Naive B cell (primary cell): ENCODE data around the gene CNTRL. TPM values are rescaled to one million over a fixed set of nuclear protein-coding genes. Genes with fewer than 3 reads are reported as not detected.
"Not testable (repeated sequence)": the region's sequence is repeated elsewhere in the genome, so short reads cannot be mapped to it uniquely, and the experiment has no call there.

ENCODE experiments used
- ATAC-seq, 2 donors: fragments of 150-1000 bp; cut with Tn5 transposase; 2 replicates each; pipeline ENCODE4 v1.10.0; 2021; ENCODE audit warnings: low read depth in 2 of 2, mild to moderate bottlenecking in 2 of 2, moderate library complexity in 2 of 2
- DNase-seq: peaks from one replicate; pipeline ENCODE4 v3.0.0; 2022
- H3K27ac Mint-ChIP-seq, 6 donors: one replicate each; pipeline ENCODE4 v1.8.0; 2020 to 2022; ENCODE audit warnings: mild to moderate bottlenecking in 6 of 6, mixed read lengths in 6 of 6, moderate library complexity in 5 of 6, inconsistent platforms in 2 of 6
- H3K27me3 Mint-ChIP-seq, 3 donors: one replicate each; pipeline ENCODE4 v1.8.0; 2021 to 2022; ENCODE audit warnings: mixed read lengths in 3 of 3, mild to moderate bottlenecking in 1 of 3
- H3K36me3 Mint-ChIP-seq, 2 donors: one replicate each; pipeline ENCODE4 v1.8.0; 2020 to 2022; ENCODE audit warnings: mixed read lengths in 2 of 2, inconsistent platforms in 1 of 2, mild to moderate bottlenecking in 1 of 2
- H3K4me1 Mint-ChIP-seq, 3 donors: one replicate each; pipeline ENCODE4 v1.8.0; 2020 to 2022; ENCODE audit warnings: mixed read lengths in 3 of 3, inconsistent platforms in 1 of 3, mild to moderate bottlenecking in 1 of 3, moderate library complexity in 1 of 3
- H3K4me3 Mint-ChIP-seq, 8 donors: one replicate each; pipeline ENCODE4 v1.8.0; 2020 to 2022; ENCODE audit warnings: mild to moderate bottlenecking in 8 of 8, mixed read lengths in 8 of 8, moderate library complexity in 8 of 8, inconsistent platforms in 2 of 8
- H3K9me3 Mint-ChIP-seq, 7 donors: one replicate each; pipeline ENCODE4 v1.8.0; 2020 to 2022; ENCODE audit warnings: mixed read lengths in 7 of 7, mild to moderate bottlenecking in 5 of 7, inconsistent platforms in 2 of 7, moderate library complexity in 1 of 7
- polyA plus RNA-seq, 6 donors: library from polyadenylated mRNA; unstranded; fragments of 300-500 nt; fragmentation: Illumina TruSeq; gene quantifications; one replicate each; pipeline ENCODE4 v1.2.3, GENCODE V29; 2021; ENCODE audit warnings: low read depth in 6 of 6

The CNTRL gene
- polyA plus RNA-seq, 6 donors from 2014 or later = 7.5 to 43.2 (median 20.5) TPM

DNA sequence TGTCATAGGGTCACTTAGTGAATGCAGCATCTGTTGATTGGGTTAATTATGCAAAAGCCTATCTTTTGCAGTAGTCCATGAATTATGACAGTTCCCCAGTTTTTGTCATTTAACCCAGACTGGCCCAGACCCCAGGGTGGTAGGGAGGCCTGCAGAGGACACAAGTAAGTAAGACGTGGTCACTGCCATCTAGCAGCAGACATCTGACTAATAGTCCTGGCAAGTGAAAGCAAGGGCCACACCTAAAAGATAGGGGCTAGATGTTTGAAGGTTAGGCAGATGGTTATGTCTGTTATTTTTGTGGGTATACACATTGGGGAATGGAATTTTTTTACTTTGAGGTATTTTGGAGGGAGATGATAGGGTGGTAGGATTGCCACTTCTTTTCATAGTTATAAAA lies 78.9 kb downstream of the CNTRL start:
- no peak for DNase-seq
- H3K27ac Mint-ChIP-seq = peak overlapping the region in 3 of 6 donors; percentile 3 to 74 (median 64)
- H3K36me3 Mint-ChIP-seq = peaks cover 26 to 33% of the 10 kb centered on the region in 2 donors
- H3K9me3 Mint-ChIP-seq = no peaks in the 10 kb centered on the region
- no peak for ATAC-seq
- no peaks in the 10 kb centered on the region for H3K27me3 Mint-ChIP-seq
- H3K4me1 Mint-ChIP-seq = peaks cover 35 to 50% (median 41%) of the 10 kb centered on the region in 3 donors
- no peak overlapping the region for H3K4me3 Mint-ChIP-seq

DNA sequence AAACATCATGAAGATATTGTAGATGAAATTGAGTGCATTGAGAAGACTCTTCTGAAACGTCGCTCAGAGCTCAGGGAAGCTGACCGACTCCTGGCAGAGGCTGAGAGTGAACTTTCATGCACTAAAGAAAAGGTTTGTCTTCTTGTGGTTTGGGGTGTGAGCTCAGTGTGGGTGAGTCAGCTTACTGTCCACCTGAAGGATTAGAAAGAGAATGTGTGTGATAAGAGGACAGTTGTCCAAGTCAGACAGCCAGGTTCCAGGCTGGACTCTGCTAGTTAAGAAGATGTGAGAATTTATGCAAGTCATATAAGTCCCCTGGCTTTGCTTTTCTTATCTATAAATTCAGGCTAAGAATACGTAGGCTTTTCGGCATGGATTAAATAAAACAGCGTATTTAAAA lies 80.0 kb downstream of the CNTRL start:
- Mint-ChIP-seq H3K9me3 (no peaks in the 10 kb centered on the region), H3K27ac (peak overlapping the region in 4 of 6 donors; percentile 3 to 92 (median 54)), H3K27me3 (no peaks in the 10 kb centered on the region), H3K4me1 (peaks cover 46 to 61% (median 50%) of the 10 kb centered on the region in 3 donors), H3K36me3 (peaks cover 27 to 34% of the 10 kb centered on the region in 2 donors), H3K4me3 (peak overlapping the region in 1 of 8 donors; percentile 49)
- DNase-seq (no peak), ATAC-seq (no peak)

DNA sequence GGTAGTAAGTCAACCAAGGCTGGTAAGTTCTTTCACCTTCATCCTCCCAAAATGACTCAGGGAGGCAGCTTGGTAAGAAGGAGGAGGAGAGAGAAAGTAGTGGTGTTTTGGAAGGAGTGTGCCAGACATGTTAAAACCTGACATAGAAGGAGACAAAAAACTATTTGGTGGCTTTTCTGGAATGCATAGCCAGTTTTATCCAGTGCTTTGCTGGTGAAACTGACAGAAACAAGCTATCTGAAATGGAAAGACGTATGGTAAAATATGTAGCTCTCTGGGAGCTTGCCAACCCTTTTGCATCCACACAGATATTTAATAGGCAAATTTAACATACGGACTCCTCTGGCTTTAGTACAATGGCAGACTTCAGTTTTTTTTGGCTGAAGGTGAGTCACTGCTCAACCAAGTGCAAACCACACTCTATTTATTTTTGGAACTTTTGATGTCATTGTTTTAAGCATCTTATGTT lies 81.5 kb downstream of the CNTRL start:
- DNase-seq = peak; percentile 70
- H3K9me3 Mint-ChIP-seq = no peaks in the 10 kb centered on the region
- H3K4me3 Mint-ChIP-seq = peak overlapping the region in 7 of 8 donors; percentile 13 to 81 (median 73)
- peaks cover 54 to 68% (median 62%) of the 10 kb centered on the region in 3 donors for H3K4me1 Mint-ChIP-seq
- ATAC-seq = peak; percentile 91 to 93
- peaks cover 19 to 40% of the 10 kb centered on the region in 2 donors for H3K36me3 Mint-ChIP-seq
- no peaks in the 10 kb centered on the region for H3K27me3 Mint-ChIP-seq
- H3K27ac Mint-ChIP-seq = peak overlapping the region; percentile 76 to 99 (median 95)

DNA sequence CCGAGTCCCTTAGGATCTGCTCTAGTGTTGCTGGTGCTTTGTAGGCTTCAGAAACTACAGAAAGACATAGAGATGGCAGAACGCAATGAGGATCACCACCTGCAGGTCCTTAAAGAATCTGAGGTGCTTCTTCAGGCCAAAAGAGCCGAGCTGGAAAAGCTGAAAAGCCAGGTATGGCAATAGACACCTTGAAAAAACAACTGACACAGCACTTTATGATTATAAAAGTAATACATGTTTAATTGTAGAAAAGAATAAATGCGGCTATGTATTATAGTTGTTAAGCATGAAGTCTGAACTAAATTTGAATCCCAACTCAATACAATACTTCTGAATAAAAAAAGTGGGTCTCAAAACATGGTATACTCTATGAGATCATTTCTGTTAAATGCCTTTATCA lies 83.2 kb downstream of the CNTRL start:
- ATAC-seq (no peak), DNase-seq (no peak)
- Mint-ChIP-seq H3K27ac (peak overlapping the region in 1 of 6 donors; percentile 72), H3K4me1 (peaks cover 51 to 62% (median 58%) of the 10 kb centered on the region in 3 donors), H3K36me3 (peaks cover 21 to 29% of the 10 kb centered on the region in 2 donors), H3K27me3 (no peaks in the 10 kb centered on the region), H3K9me3 (no peaks in the 10 kb centered on the region), H3K4me3 (peak overlapping the region in 2 of 8 donors; percentile 24 to 37)

DNA sequence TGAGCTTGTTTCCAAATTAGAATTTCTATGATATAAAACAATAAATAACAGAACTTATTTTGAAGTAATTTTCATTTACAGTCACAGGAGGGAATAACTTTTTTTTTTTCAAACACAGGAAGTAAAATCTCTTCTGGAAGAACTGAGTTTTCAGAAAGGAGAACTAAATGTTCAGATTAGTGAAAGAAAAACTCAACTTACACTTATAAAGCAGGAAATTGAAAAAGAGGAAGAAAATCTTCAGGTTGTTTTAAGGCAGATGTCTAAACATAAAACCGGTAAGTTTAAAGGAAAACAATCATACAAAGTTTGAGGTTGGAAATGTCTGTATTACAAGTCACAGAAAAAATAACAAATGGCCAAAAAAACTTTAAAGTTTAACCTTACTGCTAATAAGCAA lies 85.3 kb downstream of the CNTRL start:
- no peaks in the 10 kb centered on the region for H3K27me3 Mint-ChIP-seq
- ATAC-seq (peak; percentile 64 to 65), DNase-seq (peak; percentile 50)
- no peaks in the 10 kb centered on the region for H3K9me3 Mint-ChIP-seq
- peaks cover 40 to 59% (median 44%) of the 10 kb centered on the region in 3 donors for H3K4me1 Mint-ChIP-seq
- peak overlapping the region; percentile 1 to 82 (median 64) for H3K4me3 Mint-ChIP-seq
- H3K36me3 Mint-ChIP-seq = peaks cover 6 to 32% of the 10 kb centered on the region in 2 donors
- peak overlapping the region; percentile 70 to 93 (median 84) for H3K27ac Mint-ChIP-seq

DNA sequence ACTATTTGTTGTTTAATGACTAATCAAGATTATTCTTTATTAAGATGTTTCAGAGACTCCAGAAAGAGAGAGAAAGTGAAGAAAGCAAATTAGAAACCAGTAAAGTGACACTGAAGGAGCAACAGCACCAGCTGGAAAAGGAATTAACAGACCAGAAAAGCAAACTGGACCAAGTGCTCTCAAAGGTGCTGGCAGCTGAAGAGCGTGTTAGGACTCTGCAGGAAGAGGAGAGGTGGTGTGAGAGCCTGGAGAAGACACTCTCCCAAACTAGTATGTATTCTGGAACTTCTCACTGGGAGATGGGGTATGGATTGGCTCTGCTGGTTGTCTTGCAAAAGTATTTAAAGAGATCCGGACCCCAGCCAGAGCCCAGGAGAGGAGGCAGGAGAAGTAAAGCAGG lies 93.3 kb downstream of the CNTRL start:
- H3K36me3 Mint-ChIP-seq = peaks cover 29 to 31% of the 10 kb centered on the region in 2 donors
- ATAC-seq (no peak), DNase-seq (no peak)
- no peaks in the 10 kb centered on the region for H3K27me3 Mint-ChIP-seq
- no peaks in the 10 kb centered on the region for H3K9me3 Mint-ChIP-seq
- no peak overlapping the region for H3K4me3 Mint-ChIP-seq
- peaks cover 0 to 9% (median 6%) of the 10 kb centered on the region in 3 donors for H3K4me1 Mint-ChIP-seq
- peak overlapping the region in 4 of 6 donors; percentile 44 to 85 (median 68) for H3K27ac Mint-ChIP-seq

DNA sequence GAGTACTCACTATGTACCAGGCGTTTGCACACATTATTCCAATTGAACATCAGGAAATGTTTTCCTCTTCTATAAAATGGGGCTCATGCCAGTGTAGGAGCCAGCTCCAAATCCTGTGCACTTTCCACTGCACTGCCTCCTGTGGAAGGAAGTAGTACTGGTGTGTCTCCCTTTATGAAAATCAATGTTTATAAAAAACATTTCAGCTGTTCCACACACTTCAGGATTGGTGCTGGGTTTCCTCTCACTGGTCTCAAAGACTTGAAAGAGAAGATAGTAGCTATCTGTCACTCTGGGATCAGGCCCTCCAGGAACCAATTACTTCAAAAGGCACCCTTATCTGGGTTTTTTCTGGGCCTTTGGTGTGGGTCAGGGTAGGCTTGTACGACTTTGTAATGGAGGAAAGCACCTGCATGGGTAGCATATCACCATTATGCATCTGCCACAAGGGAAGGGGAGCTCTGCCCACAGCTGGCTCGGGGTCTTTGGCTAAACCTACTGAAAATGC lies 94.4 kb downstream of the CNTRL start:
- ATAC-seq = peak; percentile 40 to 51
- no peaks in the 10 kb centered on the region for H3K27me3 Mint-ChIP-seq
- no peak for DNase-seq
- peak overlapping the region in 5 of 6 donors; percentile 43 to 69 (median 60) for H3K27ac Mint-ChIP-seq
- no peak overlapping the region for H3K4me3 Mint-ChIP-seq
- peaks cover 5 to 9% (median 6%) of the 10 kb centered on the region in 3 donors for H3K4me1 Mint-ChIP-seq
- H3K36me3 Mint-ChIP-seq = peaks cover 34 to 40% of the 10 kb centered on the region in 2 donors
- no peaks in the 10 kb centered on the region for H3K9me3 Mint-ChIP-seq

DNA sequence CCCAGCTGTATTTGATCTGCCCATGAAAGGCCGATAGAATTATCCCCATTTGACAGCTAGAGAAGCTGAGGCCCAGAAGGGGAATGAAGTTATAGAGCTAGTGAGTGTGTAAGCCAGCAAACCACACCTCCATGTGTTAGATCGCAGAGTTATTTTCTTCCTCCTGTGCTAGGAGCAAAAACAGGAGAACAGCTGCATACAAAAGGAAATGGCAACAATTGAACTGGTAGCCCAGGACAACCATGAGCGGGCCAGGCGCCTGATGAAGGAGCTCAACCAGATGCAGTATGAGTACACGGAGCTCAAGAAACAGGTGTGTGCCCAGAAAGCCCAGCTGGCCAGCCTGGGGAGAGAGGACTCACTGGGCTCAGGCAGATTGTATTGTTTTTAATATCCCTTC lies 96.5 kb downstream of the CNTRL start:
- Mint-ChIP-seq H3K4me3 (no peak overlapping the region), H3K9me3 (no peaks in the 10 kb centered on the region), H3K36me3 (peaks cover 43 to 51% of the 10 kb centered on the region in 2 donors), H3K4me1 (peaks cover 5 to 9% (median 6%) of the 10 kb centered on the region in 3 donors), H3K27me3 (no peaks in the 10 kb centered on the region), H3K27ac (peak overlapping the region in 2 of 6 donors; percentile 62 to 95)
- DNase-seq (no peak), ATAC-seq (no peak)

DNA sequence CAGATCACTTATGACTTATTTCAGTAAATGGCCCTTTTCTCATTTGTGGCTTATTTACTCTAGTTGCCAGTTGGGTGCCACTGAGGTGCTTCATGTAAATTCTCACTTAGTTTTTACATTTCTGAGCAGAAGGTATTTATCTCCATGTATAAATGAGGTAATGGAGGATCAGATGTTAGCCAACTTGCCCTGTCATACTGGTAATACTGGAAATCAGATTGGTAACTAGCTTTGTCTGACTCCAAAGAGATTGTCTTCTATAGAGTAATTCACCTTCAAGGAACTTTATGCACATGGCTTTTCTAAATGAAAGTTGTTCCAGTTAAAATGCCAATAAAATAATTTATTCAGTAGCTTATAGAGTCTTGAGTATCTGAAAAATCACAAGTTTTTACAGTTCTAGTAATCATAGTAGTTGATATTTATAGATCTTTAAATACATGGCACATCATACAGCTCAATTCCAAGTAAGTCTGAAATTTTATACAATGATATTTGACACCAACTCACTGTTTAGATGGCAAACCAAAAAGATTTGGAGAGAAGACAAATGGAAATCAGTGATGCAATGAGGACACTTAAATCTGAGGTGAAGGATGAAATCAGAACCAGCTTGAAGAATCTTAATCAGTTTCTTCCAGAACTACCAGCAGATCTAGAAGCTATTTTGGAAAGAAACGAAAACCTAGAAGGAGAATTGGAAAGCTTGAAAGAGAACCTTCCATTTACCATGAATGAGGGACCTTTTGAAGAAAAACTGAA lies 98.2 kb downstream of the CNTRL start:
- no peak for DNase-seq
- Mint-ChIP-seq H3K4me3 (no peak overlapping the region), H3K27me3 (no peaks in the 10 kb centered on the region), H3K36me3 (peaks cover 35 to 45% of the 10 kb centered on the region in 2 donors), H3K27ac (peak overlapping the region in 3 of 6 donors; percentile 75 to 83 (median 79)), H3K9me3 (no peaks in the 10 kb centered on the region), H3K4me1 (peaks cover 3 to 7% (median 5%) of the 10 kb centered on the region in 3 donors)
- ATAC-seq = no peak

DNA sequence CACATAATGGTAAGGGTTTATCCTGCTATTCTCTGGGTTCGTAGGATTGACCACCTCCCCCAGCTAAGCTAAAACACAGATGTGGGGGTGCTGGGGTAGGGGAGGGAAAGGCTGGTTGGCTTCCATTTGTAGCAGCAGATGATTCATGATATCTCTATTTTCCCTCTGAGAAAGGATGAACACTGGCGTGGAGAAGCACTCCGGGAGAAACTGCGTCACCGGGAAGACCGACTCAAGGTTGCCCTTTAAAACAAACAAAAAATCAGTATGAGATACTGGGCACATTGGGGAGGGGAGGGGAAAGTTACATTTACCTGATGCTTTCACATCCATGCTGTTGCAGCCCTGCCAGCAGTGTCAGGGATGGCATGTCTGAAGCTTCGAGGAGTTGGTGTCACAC lies 98.7 kb downstream of the CNTRL start:
- Mint-ChIP-seq H3K36me3 (peaks cover 32 to 39% of the 10 kb centered on the region in 2 donors), H3K27me3 (no peaks in the 10 kb centered on the region), H3K9me3 (no peaks in the 10 kb centered on the region), H3K27ac (peak overlapping the region in 4 of 6 donors; percentile 66 to 83 (median 76)), H3K4me3 (no peak overlapping the region), H3K4me1 (peaks cover 0 to 5% (median 4%) of the 10 kb centered on the region in 3 donors)
- no peak for ATAC-seq
- DNase-seq = no peak

DNA sequence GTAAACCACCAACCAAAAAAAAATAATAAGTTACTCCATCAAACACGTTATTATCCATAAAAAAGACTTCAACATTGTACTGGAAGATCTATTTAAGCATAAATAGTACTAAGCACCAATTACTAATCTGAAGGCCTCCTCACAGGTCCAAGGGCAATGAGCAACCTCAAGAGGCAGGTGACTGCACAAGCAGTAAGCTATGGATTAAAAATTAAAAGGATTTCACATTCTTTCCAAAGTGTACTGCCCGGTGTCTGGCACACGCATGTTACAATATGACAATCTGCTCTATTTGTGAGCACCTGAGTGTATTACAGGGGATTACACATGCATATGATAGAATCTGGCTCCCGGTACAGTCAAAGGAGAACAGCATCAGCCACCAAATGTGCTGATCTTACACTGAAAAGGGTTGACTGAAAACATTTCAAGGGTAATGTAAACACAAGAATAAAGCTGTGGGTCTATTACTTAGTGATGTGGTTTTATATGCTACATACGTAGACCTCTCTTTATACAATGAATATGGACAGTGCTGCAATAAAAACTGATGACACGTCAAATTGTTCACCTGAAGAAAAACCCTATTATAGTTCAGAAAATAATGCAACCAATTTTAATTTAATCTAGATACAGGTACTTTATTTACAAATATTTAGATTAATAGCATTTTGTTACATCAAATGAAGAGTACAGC lies 104.1 kb downstream of the CNTRL start:
- ATAC-seq (no peak), DNase-seq (no peak)
- Mint-ChIP-seq H3K27ac (peak overlapping the region in 4 of 6 donors; percentile 24 to 81 (median 42)), H3K4me1 (peaks cover 11 to 15% (median 14%) of the 10 kb centered on the region in 3 donors), H3K9me3 (no peaks in the 10 kb centered on the region), H3K36me3 (peaks cover 14% of the 10 kb centered on the region in 2 donors), H3K27me3 (no peaks in the 10 kb centered on the region), H3K4me3 (no peak overlapping the region)

DNA sequence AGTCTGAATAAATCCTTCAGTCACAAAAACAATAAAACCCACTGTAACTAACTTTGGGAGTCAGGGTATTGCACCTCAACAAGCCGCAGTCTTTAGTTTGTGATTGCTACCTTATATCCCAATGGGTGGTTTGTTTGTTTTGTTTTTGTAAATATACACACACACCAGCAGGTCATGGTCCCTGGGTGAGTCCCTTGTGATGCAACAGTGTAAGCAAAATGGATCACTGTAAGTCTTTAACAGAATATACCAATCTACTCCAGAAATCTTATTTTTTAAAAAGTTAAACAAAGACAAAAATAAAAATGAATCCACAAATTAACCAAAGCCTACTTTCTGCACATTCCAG lies 104.6 kb downstream of the CNTRL start:
- H3K9me3 Mint-ChIP-seq, ATAC-seq, DNase-seq, H3K27ac Mint-ChIP-seq, H3K27me3 Mint-ChIP-seq, H3K4me3 Mint-ChIP-seq: not testable (repeated sequence)
- Mint-ChIP-seq H3K36me3 (peaks cover 9 to 11% of the 10 kb centered on the region in 2 donors), H3K4me1 (peaks cover 11 to 20% (median 16%) of the 10 kb centered on the region in 3 donors)

DNA sequence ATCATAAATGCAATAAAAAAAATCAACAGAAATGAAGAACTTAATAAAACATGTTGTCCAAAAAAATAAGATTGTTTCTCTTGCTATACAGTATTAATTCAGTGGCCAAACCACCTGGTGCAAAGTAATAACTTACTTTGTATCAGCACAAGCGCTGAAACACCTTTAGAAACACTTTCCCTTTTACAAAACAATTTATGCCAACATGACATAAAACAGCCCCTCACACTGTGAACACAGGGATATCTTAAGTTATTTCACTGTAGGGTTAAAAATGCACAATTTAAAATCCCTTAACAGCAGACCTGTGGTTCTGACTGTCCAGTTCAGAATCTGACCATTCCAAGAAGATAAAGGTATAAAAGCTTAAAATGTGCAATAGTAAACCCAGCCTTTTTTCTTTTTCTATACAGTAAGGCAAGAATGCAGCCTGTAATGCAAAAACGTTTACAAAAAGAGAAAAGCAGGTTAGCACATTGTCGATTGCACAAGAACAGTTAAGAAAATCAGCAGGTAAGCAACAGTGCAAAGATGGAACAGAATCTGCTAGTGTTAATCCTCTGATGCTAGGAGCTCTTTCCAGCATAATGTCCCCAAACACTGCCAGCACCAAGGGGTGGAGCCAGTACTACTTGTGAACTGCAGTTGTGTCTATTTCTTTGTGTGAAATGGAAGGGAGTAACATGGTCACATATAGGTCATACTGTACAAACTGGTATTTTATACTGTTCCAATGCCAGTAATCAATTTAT lies 105.4 kb downstream of the CNTRL start:
- no peak overlapping the region for H3K4me3 Mint-ChIP-seq
- peaks cover 18 to 26% (median 24%) of the 10 kb centered on the region in 3 donors for H3K4me1 Mint-ChIP-seq

More for the DNA sequence above, 105.4 kb downstream of the CNTRL start:
- ATAC-seq (no peak), DNase-seq (no peak)
- H3K36me3 Mint-ChIP-seq = peaks cover 1 to 4% of the 10 kb centered on the region in 2 donors
- peak overlapping the region in 2 of 6 donors; percentile 39 to 81 for H3K27ac Mint-ChIP-seq
- H3K9me3 Mint-ChIP-seq = no peaks in the 10 kb centered on the region
- no peaks in the 10 kb centered on the region for H3K27me3 Mint-ChIP-seq
